Pancreas (tissue), 10 donors: ENCODE data around the gene HSD17B12. TPM values are rescaled to one million over a fixed set of nuclear protein-coding genes. Genes with fewer than 3 reads are reported as not detected.

ENCODE experiments used
- ATAC-seq, 4 donors: fragments of 200-7000 bp; cut with Tn5 transposase; one replicate each; pipeline versions ENCODE4 v1.8.0 to v1.9.1; 2020; ENCODE audit warnings: mild to moderate bottlenecking in 4 of 4, moderate library complexity in 4 of 4
- DNase-seq, 6 donors: peaks; one replicate each; pipeline ENCODE4 v3.0.0-alpha.2; 2020
- FAIRE-seq: peaks from 2 replicates; lab custom pipeline; 2012; peaks lifted over from hg19 to GRCh38; lab: Jason Lieb, UNC
- H3K27ac ChIP-seq, 4 donors: fragments of 200-600 bp; sonication (generic); 1 replicate in 3 of 4; 2 replicates in 1 of 4; pipeline versions ENCODE4 v1.5.0 to v1.8.0; 2020
- H3K27me3 ChIP-seq, 4 donors: fragments of 200-600 bp; one replicate each; pipeline ENCODE4 v1.8.0; 2021
- H3K36me3 ChIP-seq, 3 donors: fragments of 200-600 bp; sonication (generic) in 1 of 3; one replicate each; pipeline versions ENCODE4 v1.5.0 to v1.8.0; 2020 to 2021
- H3K4me1 ChIP-seq, 3 donors: fragments of 200-600 bp; one replicate each; pipeline ENCODE4 v1.8.0; 2021
- H3K4me3 ChIP-seq, 4 donors: fragments of 200-600 bp; sonication (generic) in 2 of 4; one replicate each; pipeline versions ENCODE4 v1.5.0 to v1.8.0; 2020 to 2021
- H3K9me3 ChIP-seq, 4 donors: fragments of 200-600 bp; one replicate each; pipeline ENCODE4 v1.8.0; 2021
- CTCF ChIP-seq, 4 donors: fragments of 200-600 bp; sonication (generic) in 3 of 4; IDR thresholded peaks; one replicate each; pipeline versions ENCODE4 v1.5.0 to v1.8.0; 2021; ENCODE audit warnings: antibody characterized with exemption in 4 of 4
- WGBS, 2 donors: extraction: QIAGEN DNeasy Blood & Tissue Kit; methylation state at CpG; one replicate each; pipeline ENCODE4 v1.1.7; 2013; 5-methylcytosine and 5-hydroxymethylcytosine counted together
- intact Hi-C, 3 donors: fragments of 100-400 bp; cut with DNase I; formaldehyde crosslinking; loops; one replicate each; pipeline versions ENCODE4 v1.11.1 to v1.14.2; 2022
- polyA plus RNA-seq, 2 donors: library from polyadenylated mRNA; stranded (reverse); fragments of 200-250 nt; gene quantifications; one replicate each; pipeline ENCODE4 v1.2.3, GENCODE V29; 2013
- total RNA-seq, 6 donors: library from RNA; stranded (reverse); fragmentation: NEBNext Ultra II Directional in 4 of 6; extraction: Animal tissue kit (Norgen Biotek cat#: 25700) in 4 of 6; gene quantifications; one replicate each; pipeline versions ENCODE4 v1.2.1 to v1.2.4, GENCODE V29; 2021 to 2023
- donor health status: healthy with polysubstance abuse.
- donor health status: DM: no; HTN: no; CAD: no; lungs with moderate emphysema.
- donor health status: DM: no; HTN: no; CAD: no.
- donor health status: control.
- donor health status: control.
- donor health status: Bipolar disorder and iron deficiency.
- donor health status: DM: yes; HTN: yes; CAD: no.
- donor health status: DM: no; HTN: no; CAD: no.
- donor health status: DM: no; HTN: no; CAD: no.
- donor health status: DM: yes; HTN: yes; CAD: no.

HSD17B12 gene
- total and polyA plus RNA-seq, 8 donors = 21.0 to 51.9 (median 38.9) TPM

GRCh38 chr11:43861141-43861540, 180.6 kb downstream of the HSD17B12 start:
- ATAC-seq (no peak), FAIRE-seq (no peak), DNase-seq (no peak)
- no peaks in the 10 kb centered on the region for H3K36me3 ChIP-seq
- H3K9me3 ChIP-seq = no peaks in the 10 kb centered on the region
- TF ChIP-seq CTCF (IDR thresholded peaks at IDR 0.05) = no peak
- intact Hi-C loops = no loop called here
- no peak overlapping the region for H3K27ac ChIP-seq
- no peaks in the 10 kb centered on the region for H3K27me3 ChIP-seq
- H3K4me3 ChIP-seq = no peak overlapping the region
- WGBS, 2 donors = 87 to 91% methylated on average over 2 of the region's 2 CpGs
- no peaks in the 10 kb centered on the region for H3K4me1 ChIP-seq

GRCh38 chr11:43866520-43866919, 186.0 kb downstream of the HSD17B12 start:
- ATAC-seq (no peak), DNase-seq (no peak), FAIRE-seq (no peak)
- H3K27me3 ChIP-seq = peaks cover 0 to 5% (median 0%) of the 10 kb centered on the region in 4 donors
- TF ChIP-seq CTCF (IDR thresholded peaks at IDR 0.05) = no peak
- no peaks in the 10 kb centered on the region for H3K9me3 ChIP-seq
- no peaks in the 10 kb centered on the region for H3K36me3 ChIP-seq
- H3K4me3 ChIP-seq = no peak overlapping the region
- intact Hi-C loops = no loop called here
- no peak overlapping the region for H3K27ac ChIP-seq
- 79 to 84% methylated on average over 2 of the region's 2 CpGs for WGBS, 2 donors
- H3K4me1 ChIP-seq = no peaks in the 10 kb centered on the region

GRCh38 chr11:43866969-43867368, 186.4 kb downstream of the HSD17B12 start:
- intact Hi-C loops = no loop called here
- Histone ChIP-seq H3K4me3 (no peak overlapping the region), H3K9me3 (no peaks in the 10 kb centered on the region), H3K4me1 (no peaks in the 10 kb centered on the region), H3K36me3 (no peaks in the 10 kb centered on the region), H3K27me3 (peaks cover 0 to 5% (median 0%) of the 10 kb centered on the region in 4 donors), H3K27ac (no peak overlapping the region)
- TF ChIP-seq CTCF (IDR thresholded peaks at IDR 0.05) = no peak
- no peak for DNase-seq
- no peak for ATAC-seq
- peak; percentile 56 for FAIRE-seq

GRCh38 chr11:43868852-43869567, 188.5 kb downstream of the HSD17B12 start:
- intact Hi-C loops = no loop called here
- Histone ChIP-seq H3K36me3 (no peaks in the 10 kb centered on the region), H3K27ac (no peak overlapping the region), H3K9me3 (no peaks in the 10 kb centered on the region), H3K4me3 (no peak overlapping the region), H3K4me1 (no peaks in the 10 kb centered on the region), H3K27me3 (peaks cover 0 to 5% (median 0%) of the 10 kb centered on the region in 4 donors)
- ATAC-seq (peak in 3 of 4 donors; percentile 14 to 73 (median 71)), DNase-seq (no peak), FAIRE-seq (no peak)
- TF ChIP-seq CTCF (IDR thresholded peaks at IDR 0.05) = no peak
- 25 to 48% methylated on average over 5 of the region's 5 CpGs for WGBS, 2 donors

GRCh38 chr11:43871051-43871450, 190.5 kb downstream of the HSD17B12 start:
- FAIRE-seq = no peak
- Histone ChIP-seq H3K36me3 (no peaks in the 10 kb centered on the region), H3K27me3 (peaks cover 0 to 5% (median 0%) of the 10 kb centered on the region in 4 donors), H3K9me3 (no peaks in the 10 kb centered on the region), H3K4me3 (no peak overlapping the region), H3K27ac (no peak overlapping the region), H3K4me1 (no peaks in the 10 kb centered on the region)
- no peak for DNase-seq
- 43 to 51% methylated on average over 2 of the region's 2 CpGs for WGBS, 2 donors
- no peak for TF ChIP-seq CTCF (IDR thresholded peaks at IDR 0.05)
- intact Hi-C loops = no loop called here
- ATAC-seq = no peak
